Neuronal stem cell (in vitro differentiated cells): ENCODE data around the gene PHLDA3.

Experiments
- DNase-seq: peaks from one replicate; pipeline ENCODE4 v3.0.0-alpha.2; 2013; ENCODE audit warnings: low spot score
- H2AFZ ChIP-seq: one replicate; pipeline ENCODE4 v1.6.1; 2013; ENCODE audit warnings: mild to moderate bottlenecking, low read length, inconsistent platforms
- H2AK5ac ChIP-seq: 2 replicates; pipeline ENCODE4 v1.6.1; 2013; ENCODE audit warnings: low read depth, mild to moderate bottlenecking, inconsistent platforms, low read length, moderate library complexity, mixed read lengths
- H2BK120ac ChIP-seq: 2 replicates; pipeline ENCODE4 v1.6.1; 2013; ENCODE audit warnings: low read depth, mild to moderate bottlenecking, inconsistent platforms, low read length, moderate library complexity, mixed read lengths
- H2BK12ac ChIP-seq: one replicate; pipeline ENCODE4 v1.6.1; 2013; ENCODE audit warnings: low read length, inconsistent platforms
- H2BK15ac ChIP-seq: 2 replicates; pipeline ENCODE4 v1.6.1; 2013; ENCODE audit warnings: mild to moderate bottlenecking, low read length, inconsistent platforms, mixed read lengths
- H2BK5ac ChIP-seq: one replicate; pipeline ENCODE4 v1.6.1; 2013; ENCODE audit warnings: inconsistent platforms, mild to moderate bottlenecking, low read length, moderate library complexity
- H3K14ac ChIP-seq: one replicate; pipeline ENCODE4 v1.6.1; 2013; ENCODE audit warnings: low read length, inconsistent platforms
- H3K18ac ChIP-seq: 2 replicates; pipeline ENCODE4 v1.6.1; 2013; ENCODE audit warnings: low read length, inconsistent platforms
- H3K23ac ChIP-seq: 2 replicates; pipeline ENCODE4 v1.6.1; 2013; ENCODE audit warnings: low read depth, mild to moderate bottlenecking, mixed read lengths, low read length, inconsistent platforms; ENCODE audit not compliant: poor library complexity
- H3K27ac ChIP-seq: replicated peaks from 3 replicates; pipeline ENCODE4 v1.5.1; 2013; ENCODE audit warnings: low read length, inconsistent platforms
- H3K27me3 ChIP-seq, 3 experiments: 2 replicates each; pipeline ENCODE4 v1.6.1; 2013; ENCODE audit warnings: low read length in 3 of 3, mild to moderate bottlenecking in 2 of 3, inconsistent platforms in 1 of 3, low read depth in 1 of 3, mixed read lengths in 1 of 3, moderate library complexity in 1 of 3; ENCODE audit not compliant: control insufficient read depth in 3 of 3, insufficient read depth in 3 of 3
- H3K36me3 ChIP-seq, 2 donors: replicated peaks in 1 of 2; 2 replicates each; pipeline ENCODE4 v1.6.1; 2013; ENCODE audit warnings: low read length in 2 of 2; ENCODE audit not compliant: control insufficient read depth in 2 of 2, insufficient read depth in 2 of 2
- H3K4ac ChIP-seq: 2 replicates; pipeline ENCODE4 v1.6.1; 2013; ENCODE audit warnings: inconsistent platforms, mild to moderate bottlenecking, low read length, moderate library complexity
- H3K4me1 ChIP-seq, 2 donors: 1 replicate in 1 of 2; 2 replicates in 1 of 2; pipeline ENCODE4 v1.6.1; 2013; ENCODE audit warnings: low read length in 2 of 2, low read depth in 1 of 2; ENCODE audit not compliant: control insufficient read depth in 2 of 2, insufficient read depth in 1 of 2
- H3K4me2 ChIP-seq: one replicate; pipeline ENCODE4 v1.6.1; 2013; ENCODE audit warnings: mild to moderate bottlenecking, low read length, inconsistent platforms; ENCODE audit not compliant: insufficient read depth, poor library complexity, severe bottlenecking
- H3K4me3 ChIP-seq, 2 donors: 2 replicates each; pipeline ENCODE4 v1.5.1; 2013; ENCODE audit warnings: low read length in 2 of 2, mild to moderate bottlenecking in 2 of 2, inconsistent platforms in 1 of 2, moderate library complexity in 1 of 2
- H3K79me1 ChIP-seq: one replicate; pipeline ENCODE4 v1.6.1; 2013; ENCODE audit warnings: low read depth, mild to moderate bottlenecking, inconsistent platforms, low read length, moderate library complexity
- H3K9ac ChIP-seq: one replicate; pipeline ENCODE4 v1.6.1; 2013; ENCODE audit warnings: mild to moderate bottlenecking, low read depth, low read length, inconsistent platforms; ENCODE audit not compliant: poor library complexity
- H3K9me3 ChIP-seq, 2 donors: replicated peaks in 1 of 2; 2 replicates each; pipeline versions ENCODE3 to v1.6.1; 2013; ENCODE audit warnings: low read length in 2 of 2, mild to moderate bottlenecking in 2 of 2, inconsistent platforms in 1 of 2, low read depth in 1 of 2, mixed read lengths in 1 of 2, moderate library complexity in 1 of 2; ENCODE audit not compliant: control insufficient read depth in 2 of 2, insufficient read depth in 1 of 2
- H4K8ac ChIP-seq: one replicate; pipeline ENCODE4 v1.6.1; 2013; ENCODE audit warnings: low read depth, mild to moderate bottlenecking, inconsistent platforms, low read length, moderate library complexity
- H4K91ac ChIP-seq: one replicate; pipeline ENCODE4 v1.6.1; 2013; ENCODE audit warnings: low read length, low read depth, mild to moderate bottlenecking, inconsistent platforms; ENCODE audit not compliant: poor library complexity
- WGBS, 2 donors: extraction: QIAGEN DNeasy Blood & Tissue Kit; methylation state at CpG; one replicate each; pipeline ENCODE4 v1.1.7; 2013; ENCODE audit warnings: missing lambda C conversion rate in 2 of 2, mixed read lengths in 1 of 2; ENCODE audit not compliant: insufficient read length in 2 of 2, insufficient replicate concordance in 1 of 2; ENCODE audit errors: extremely low coverage in 2 of 2; 5-methylcytosine and 5-hydroxymethylcytosine counted together

Gene PHLDA3

DNA sequence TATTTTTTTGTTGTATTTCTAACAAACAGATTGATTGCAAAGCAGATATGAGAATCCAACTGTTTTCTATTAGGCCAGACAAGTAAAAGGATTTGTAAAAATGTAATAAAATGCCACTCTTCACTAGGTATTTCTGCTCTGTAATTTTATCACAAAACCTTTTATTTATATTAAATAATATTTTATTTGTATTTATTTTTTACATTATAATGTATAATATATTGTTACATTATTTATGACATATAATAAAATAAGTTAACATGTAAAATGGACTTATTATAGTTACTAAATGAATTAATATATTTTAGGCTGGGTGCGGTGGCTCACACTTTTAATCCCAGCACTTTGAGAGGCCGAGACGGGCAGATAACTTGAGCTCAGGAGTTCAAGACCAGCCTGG is 34.7 kb downstream of the PHLDA3 start:
- no peak overlapping the region for H2AFZ ChIP-seq
- no peak overlapping the region for H2BK120ac ChIP-seq
- no CpG with 5 or more reads among the region's 3 CpGs for WGBS, 2 donors
- H3K4me2 ChIP-seq = no peak overlapping the region
- no peak overlapping the region for H3K27ac ChIP-seq
- H4K91ac ChIP-seq = no peak overlapping the region
- H3K9me3 ChIP-seq = no peaks in the 10 kb centered on the region
- H2BK12ac ChIP-seq = no peak overlapping the region
- no peak overlapping the region for H3K23ac ChIP-seq
- no peak overlapping the region for H2BK5ac ChIP-seq
- H3K14ac ChIP-seq = no peak overlapping the region
- H3K4me1 ChIP-seq = peaks cover 5 to 13% of the 10 kb centered on the region in 2 donors
- no peak overlapping the region for H3K4me3 ChIP-seq
- no peak overlapping the region for H3K9ac ChIP-seq
- no peak overlapping the region for H2AK5ac ChIP-seq
- H2BK15ac ChIP-seq = no peak overlapping the region
- H3K4ac ChIP-seq = no peak overlapping the region
- peaks cover 0 to 12% (median 0%) of the 10 kb centered on the region in 3 experiments for H3K27me3 ChIP-seq
- no peak overlapping the region for H4K8ac ChIP-seq
- no peak for DNase-seq
- H3K36me3 ChIP-seq = no peaks in the 10 kb centered on the region
- no peak overlapping the region for H3K18ac ChIP-seq
- H3K79me1 ChIP-seq = no peaks in the 10 kb centered on the region

DNA sequence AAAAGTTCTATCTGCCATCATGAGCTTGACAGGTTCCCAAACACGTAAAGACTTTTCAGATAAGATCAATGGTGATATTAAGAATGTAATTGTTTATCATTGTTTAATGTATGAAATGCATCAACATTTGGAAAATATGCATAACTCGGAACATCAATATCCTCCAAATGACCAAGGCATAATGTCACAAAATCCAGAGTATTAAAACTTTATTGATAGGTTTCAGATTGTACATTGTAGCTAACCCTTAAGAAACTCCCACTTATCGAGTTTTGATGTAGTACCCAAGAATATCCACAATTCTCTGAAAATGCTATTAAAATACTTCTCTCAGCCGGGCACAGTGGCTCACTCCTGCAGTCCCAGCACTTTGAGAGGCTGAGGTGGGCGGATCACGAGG is 35.4 kb downstream of the PHLDA3 start:
- Histone ChIP-seq H3K18ac (no peak overlapping the region), H3K4me3 (no peak overlapping the region), H3K9me3 (no peaks in the 10 kb centered on the region), H3K9ac (no peak overlapping the region), H2BK15ac (no peak overlapping the region), H3K14ac (no peak overlapping the region), H2BK12ac (no peak overlapping the region), H3K27ac (no peak overlapping the region), H3K36me3 (no peaks in the 10 kb centered on the region), H3K79me1 (no peaks in the 10 kb centered on the region), H2AFZ (no peak overlapping the region), H4K91ac (no peak overlapping the region), H2BK120ac (no peak overlapping the region), H2BK5ac (no peak overlapping the region), H3K4me1 (peaks cover 5 to 13% of the 10 kb centered on the region in 2 donors), H3K4me2 (no peak overlapping the region), H3K4ac (no peak overlapping the region), H4K8ac (no peak overlapping the region), H3K23ac (no peak overlapping the region), H2AK5ac (no peak overlapping the region), H3K27me3 (peaks cover 0 to 19% (median 0%) of the 10 kb centered on the region in 3 experiments)
- no peak for DNase-seq
- WGBS, 2 donors = no CpG with 5 or more reads among the region's 6 CpGs

DNA sequence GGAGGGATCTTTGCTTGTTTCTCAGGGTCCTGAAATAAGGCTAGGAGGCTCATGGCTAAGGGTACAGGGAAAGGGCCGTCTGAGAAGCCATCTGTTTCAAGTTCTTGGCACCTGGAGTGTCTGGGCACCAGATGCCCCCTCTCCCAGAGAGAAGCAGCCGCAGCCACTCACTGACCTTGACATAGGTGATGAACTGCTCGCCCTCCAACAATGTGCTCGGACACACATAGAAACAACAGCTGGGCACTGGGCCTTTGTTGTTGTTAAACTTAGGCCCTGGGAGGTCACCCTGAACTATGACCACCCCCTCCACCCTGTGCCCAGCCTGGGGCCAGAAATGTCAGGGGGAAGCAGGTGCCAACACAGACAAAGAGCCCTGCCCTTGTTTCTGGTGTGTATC is 38.2 kb downstream of the PHLDA3 start:
- no CpG with 5 or more reads among the region's 4 CpGs for WGBS, 2 donors
- H3K4me3 ChIP-seq = no peak overlapping the region
- H3K23ac ChIP-seq = no peak overlapping the region

DNA sequence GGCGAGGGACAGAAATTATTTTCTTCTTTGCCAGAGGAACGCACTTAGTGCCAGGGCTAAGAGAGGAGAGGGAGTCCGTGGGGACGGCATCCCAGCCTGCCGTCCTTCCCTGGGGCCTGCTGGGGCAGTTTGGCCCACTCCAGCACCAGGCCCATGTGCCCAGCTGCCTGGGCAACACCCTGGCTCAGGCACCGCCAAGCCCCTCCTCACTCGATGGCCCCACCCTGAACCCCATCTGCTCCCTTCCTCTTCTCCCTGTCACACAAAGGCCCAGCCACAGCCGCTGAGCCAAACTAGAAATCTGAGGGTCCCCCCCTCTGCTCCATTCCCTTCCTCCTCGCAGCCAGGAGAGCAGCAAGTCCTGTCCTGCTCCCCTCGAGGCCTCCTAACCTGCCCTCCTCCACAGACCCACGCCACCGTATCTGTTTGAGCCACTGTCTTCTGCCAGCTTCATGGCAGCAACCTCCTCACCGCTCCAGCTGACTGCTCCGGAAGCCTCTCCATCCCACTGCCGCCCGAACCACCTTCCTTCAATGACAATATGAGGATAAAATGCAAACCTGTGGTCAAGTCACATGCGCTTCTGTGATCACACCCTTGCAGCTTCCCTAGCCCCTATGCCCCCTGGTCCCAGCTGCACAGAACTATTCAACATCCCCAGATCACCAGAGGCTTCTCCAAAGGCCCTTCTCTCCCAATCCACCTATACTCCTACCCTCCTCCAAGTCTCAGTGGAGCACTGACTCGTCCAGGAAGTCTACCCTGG is 39.1 kb downstream of the PHLDA3 start:
- peaks cover 5 to 16% of the 10 kb centered on the region in 2 donors for H3K4me1 ChIP-seq

More for the DNA sequence above, 38.2 kb downstream of the PHLDA3 start:
- H2BK15ac ChIP-seq = no peak overlapping the region
- no peak overlapping the region for H3K9ac ChIP-seq
- no peak overlapping the region for H3K4me2 ChIP-seq
- no peak overlapping the region for H2AK5ac ChIP-seq
- DNase-seq = no peak
- no peak overlapping the region for H4K8ac ChIP-seq
- no peaks in the 10 kb centered on the region for H3K79me1 ChIP-seq
- H3K4me1 ChIP-seq = peaks cover 5 to 16% of the 10 kb centered on the region in 2 donors
- H2BK120ac ChIP-seq = no peak overlapping the region
- no peak overlapping the region for H3K4ac ChIP-seq
- H3K27ac ChIP-seq = no peak overlapping the region
- H3K36me3 ChIP-seq = no peaks in the 10 kb centered on the region
- no peak overlapping the region for H2AFZ ChIP-seq
- H2BK5ac ChIP-seq = no peak overlapping the region
- no peak overlapping the region for H4K91ac ChIP-seq
- H3K14ac ChIP-seq = no peak overlapping the region
- no peak overlapping the region for H2BK12ac ChIP-seq
- H3K9me3 ChIP-seq = no peaks in the 10 kb centered on the region
- peaks cover 0 to 42% (median 0%) of the 10 kb centered on the region in 3 experiments for H3K27me3 ChIP-seq
- H3K18ac ChIP-seq = peak overlapping the region; percentile 12

More for the DNA sequence above, 39.1 kb downstream of the PHLDA3 start:
- no peaks in the 10 kb centered on the region for H3K79me1 ChIP-seq
- H3K9ac ChIP-seq = no peak overlapping the region
- no peak overlapping the region for H3K4ac ChIP-seq
- peaks cover 0 to 42% (median 0%) of the 10 kb centered on the region in 3 experiments for H3K27me3 ChIP-seq
- no peaks in the 10 kb centered on the region for H3K9me3 ChIP-seq
- no peak overlapping the region for H4K91ac ChIP-seq
- H2BK15ac ChIP-seq = no peak overlapping the region
- H3K23ac ChIP-seq = no peak overlapping the region
- no peak overlapping the region for H3K4me2 ChIP-seq
- no peak for DNase-seq
- H2BK12ac ChIP-seq = peak overlapping the region; percentile 89
- no peaks in the 10 kb centered on the region for H3K36me3 ChIP-seq
- H2AK5ac ChIP-seq = peak overlapping the region; percentile 83
- no peak overlapping the region for H2BK5ac ChIP-seq
- H2BK120ac ChIP-seq = no peak overlapping the region
- H3K4me3 ChIP-seq = no peak overlapping the region
- peak overlapping the region; percentile 39 for H3K18ac ChIP-seq
- H4K8ac ChIP-seq = no peak overlapping the region
- H2AFZ ChIP-seq = no peak overlapping the region
- no peak overlapping the region for H3K27ac ChIP-seq
- no CpG with 5 or more reads among the region's 18 CpGs for WGBS, 2 donors
- peak overlapping the region; percentile 44 for H3K14ac ChIP-seq
